Measurements from ENCODE around the gene CELF2.

GRCh38 chr10:11326913-11327616 lies 309.4 kb downstream of the CELF2 start:
- TF ChIP-seq, protein P1, sequence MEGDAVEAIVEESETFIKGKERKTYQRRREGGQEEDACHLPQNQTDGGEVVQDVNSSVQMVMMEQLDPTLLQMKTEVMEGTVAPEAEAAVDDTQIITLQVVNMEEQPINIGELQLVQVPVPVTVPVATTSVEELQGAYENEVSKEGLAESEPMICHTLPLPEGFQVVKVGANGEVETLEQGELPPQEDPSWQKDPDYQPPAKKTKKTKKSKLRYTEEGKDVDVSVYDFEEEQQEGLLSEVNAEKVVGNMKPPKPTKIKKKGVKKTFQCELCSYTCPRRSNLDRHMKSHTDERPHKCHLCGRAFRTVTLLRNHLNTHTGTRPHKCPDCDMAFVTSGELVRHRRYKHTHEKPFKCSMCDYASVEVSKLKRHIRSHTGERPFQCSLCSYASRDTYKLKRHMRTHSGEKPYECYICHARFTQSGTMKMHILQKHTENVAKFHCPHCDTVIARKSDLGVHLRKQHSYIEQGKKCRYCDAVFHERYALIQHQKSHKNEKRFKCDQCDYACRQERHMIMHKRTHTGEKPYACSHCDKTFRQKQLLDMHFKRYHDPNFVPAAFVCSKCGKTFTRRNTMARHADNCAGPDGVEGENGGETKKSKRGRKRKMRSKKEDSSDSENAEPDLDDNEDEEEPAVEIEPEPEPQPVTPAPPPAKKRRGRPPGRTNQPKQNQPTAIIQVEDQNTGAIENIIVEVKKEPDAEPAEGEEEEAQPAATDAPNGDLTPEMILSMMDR (IDR thresholded peaks at IDR 0.05; ENCODE audit: low read depth, low read length, poor library complexity, severe bottlenecking): no peak
- no peak for TF ChIP-seq EZH2phosphoT487 (IDR thresholded peaks at IDR 0.05; ENCODE audit: borderline replicate concordance, low read length)

All from DOHH2 (cell line).